Left cardiac atrium (tissue), 4 donors: ENCODE measurements around the gene WDR70. TPM values are rescaled to one million over a fixed set of nuclear protein-coding genes. Genes with fewer than 3 reads are reported as not detected.
"Not testable (repeated sequence)": the region's sequence is repeated elsewhere in the genome, so short reads cannot be mapped to it uniquely, and the experiment has no call there.

Experiments used
- ATAC-seq, 2 donors: fragments of 200-7000 bp; cut with Tn5 transposase; one replicate each; pipeline ENCODE4 v1.9.1; 2020; ENCODE audit warnings: mild to moderate bottlenecking in 2 of 2, moderate library complexity in 2 of 2
- DNase-seq: peaks from one replicate; pipeline ENCODE4 v3.0.0-alpha.2; 2020
- intact Hi-C, 2 donors: fragments of 100-400 bp; cut with DNase I; formaldehyde crosslinking; loops; one replicate each; pipeline versions ENCODE4 v1.14.1 to v1.15.1; 2022 to 2023
- total RNA-seq, 2 donors: library from RNA; stranded (reverse); fragmentation: NEBNext Ultra II Directional; extraction: Animal tissue kit (Norgen Biotek cat#: 25700); gene quantifications; one replicate each; pipeline ENCODE4 v1.2.1, GENCODE V29; 2021
- donor health status: DM: no; HTN: yes; CAD: no.
- donor health status: DM: no; HTN: yes; CAD: no; lungs with severe emphysema.
- donor health status: DM: yes; HTN: yes; CAD: no.
- donor health status: Dilated cardiomyopathy.

Gene WDR70
- total RNA-seq, 2 donors from 2014 or later: 14.5 TPM

GRCh38 chr5:37767251-37767650 lies 388.1 kb downstream of the WDR70 start:
- intact Hi-C loops: no loop called here
- no peak for ATAC-seq
- DNase-seq: no peak

DNA sequence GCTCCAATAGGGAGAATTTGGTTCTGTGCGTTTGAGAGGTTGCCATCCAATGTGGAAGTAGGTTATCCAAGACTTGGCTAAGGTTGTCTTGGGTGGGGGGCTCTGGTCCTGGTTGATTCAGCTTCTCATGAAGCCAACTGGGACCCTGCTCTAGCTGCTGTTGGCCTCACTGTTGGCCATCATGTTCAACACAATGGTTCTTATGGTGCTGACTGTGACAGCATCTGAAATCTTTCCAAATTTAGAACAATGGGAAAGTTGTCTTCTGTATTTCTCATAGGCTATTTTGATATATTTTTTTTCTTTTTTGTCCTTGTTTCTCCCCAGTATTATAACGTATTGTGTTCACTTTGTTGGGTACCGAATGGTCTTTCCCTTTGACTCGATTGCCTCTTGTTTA lies 388.8 kb downstream of the WDR70 start:
- no peak for ATAC-seq
- no peak for DNase-seq
- intact Hi-C loops: no loop called here

- intact Hi-C loops: no loop called here
- DNase-seq (no peak), ATAC-seq (no peak)
Observed at GRCh38 chr5:37768371-37768770, 389.3 kb downstream of the WDR70 start.

GRCh38 chr5:37769108-37769507 lies 390.0 kb downstream of the WDR70 start:
- ATAC-seq: no peak
- intact Hi-C loops: no loop called here
- DNase-seq: no peak

DNA sequence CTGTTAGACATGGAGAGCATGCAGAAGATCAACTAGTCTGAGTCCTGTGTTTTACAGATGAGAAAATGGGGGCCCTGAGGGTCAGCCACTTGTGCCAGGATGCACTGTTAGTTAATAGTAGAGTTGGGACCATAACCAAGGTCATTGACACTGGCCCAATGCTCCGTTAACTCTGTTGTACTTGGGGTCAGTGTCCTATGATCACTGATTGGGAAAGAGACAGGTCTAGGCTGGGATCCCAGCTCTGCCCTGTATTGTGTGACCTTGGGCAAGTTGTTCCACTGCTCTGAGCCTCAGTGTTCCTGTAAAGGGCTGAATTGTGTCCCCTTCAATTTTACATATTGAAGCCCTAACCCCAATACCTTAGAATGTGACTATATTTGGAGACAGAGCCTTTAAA lies 390.7 kb downstream of the WDR70 start:
- ATAC-seq (no peak), DNase-seq (no peak)
- intact Hi-C loops: no loop called here

DNA sequence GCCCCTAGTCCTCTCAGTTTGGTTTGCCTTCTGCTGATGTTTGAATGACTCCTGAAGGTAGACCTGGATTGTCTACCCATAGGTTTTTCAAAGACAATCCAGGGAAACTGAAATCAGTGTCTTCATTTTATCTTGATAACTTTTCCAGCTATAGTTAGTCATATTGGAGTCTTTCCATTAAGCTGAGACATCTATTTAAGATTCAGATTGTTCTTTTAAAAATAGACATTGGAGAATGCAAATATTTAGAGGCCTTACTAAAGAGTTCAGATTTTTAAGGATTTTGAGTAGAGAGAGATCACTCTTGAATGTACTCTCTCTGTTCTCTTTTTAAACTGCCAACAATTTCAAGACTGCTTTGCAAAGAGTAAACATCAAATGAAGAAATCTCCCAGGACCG lies 391.7 kb downstream of the WDR70 start:
- intact Hi-C loops: no loop called here
- no peak for DNase-seq
- no peak for ATAC-seq

DNA sequence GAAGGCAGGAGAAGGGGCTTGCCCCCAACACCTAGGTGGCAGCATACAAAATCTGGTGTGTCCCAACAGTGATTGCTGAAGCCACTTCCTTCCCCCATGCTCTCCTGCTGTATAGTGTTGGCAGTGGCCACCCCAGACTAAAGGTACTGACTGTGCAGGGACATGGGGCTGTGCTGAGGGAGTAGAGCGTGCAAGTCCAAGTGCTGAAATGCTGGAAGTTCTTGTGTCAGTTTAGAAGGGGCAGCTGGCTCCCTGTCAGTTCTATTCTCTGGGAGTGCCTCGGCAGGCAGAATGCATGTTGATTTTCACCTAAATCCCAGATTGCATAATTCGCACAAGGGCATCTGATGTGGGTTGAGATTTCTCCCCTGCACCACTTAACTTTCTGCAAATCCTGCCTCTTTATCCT lies 392.1 kb downstream of the WDR70 start:
- no peak for ATAC-seq
- intact Hi-C loops: no loop called here

GRCh38 chr5:37771731-37772130 lies 392.6 kb downstream of the WDR70 start:
- intact Hi-C loops: no loop called here
- DNase-seq (no peak), ATAC-seq (no peak)

More for the DNA sequence above, 392.1 kb downstream of the WDR70 start:
- no peak for DNase-seq

DNA sequence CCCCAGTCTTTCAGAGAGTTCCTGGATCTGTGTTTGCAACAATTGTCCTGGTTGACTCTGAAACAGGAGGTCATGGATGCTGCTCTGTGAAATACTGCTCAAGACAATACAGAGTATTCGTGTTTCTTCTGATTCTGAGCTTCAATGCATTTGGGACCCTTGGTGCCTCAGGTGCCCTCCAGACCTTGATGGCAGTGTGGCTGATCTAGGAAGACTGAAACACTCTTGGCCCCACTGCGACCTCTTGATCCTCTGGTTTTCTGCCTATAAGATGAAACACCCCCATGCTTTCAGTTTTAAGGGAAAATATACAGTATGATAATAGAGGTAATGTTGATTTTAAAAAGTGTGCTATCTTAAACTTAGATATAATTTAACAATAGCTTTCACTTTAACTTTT lies 393.1 kb downstream of the WDR70 start:
- ATAC-seq (no peak), DNase-seq (no peak)
- intact Hi-C loops: no loop called here

GRCh38 chr5:37773809-37774208 lies 394.7 kb downstream of the WDR70 start:
- DNase-seq (no peak), ATAC-seq (no peak)
- intact Hi-C loops: no loop called here

- DNase-seq (no peak), ATAC-seq (no peak)
- intact Hi-C loops: no loop called here
Observed at GRCh38 chr5:37774912-37775483, 395.9 kb downstream of the WDR70 start.

GRCh38 chr5:37776826-37777225 lies 397.7 kb downstream of the WDR70 start:
- DNase-seq: no peak
- peak in 1 of 2 donors; percentile 71 for ATAC-seq
- intact Hi-C loops: no loop called here

DNA sequence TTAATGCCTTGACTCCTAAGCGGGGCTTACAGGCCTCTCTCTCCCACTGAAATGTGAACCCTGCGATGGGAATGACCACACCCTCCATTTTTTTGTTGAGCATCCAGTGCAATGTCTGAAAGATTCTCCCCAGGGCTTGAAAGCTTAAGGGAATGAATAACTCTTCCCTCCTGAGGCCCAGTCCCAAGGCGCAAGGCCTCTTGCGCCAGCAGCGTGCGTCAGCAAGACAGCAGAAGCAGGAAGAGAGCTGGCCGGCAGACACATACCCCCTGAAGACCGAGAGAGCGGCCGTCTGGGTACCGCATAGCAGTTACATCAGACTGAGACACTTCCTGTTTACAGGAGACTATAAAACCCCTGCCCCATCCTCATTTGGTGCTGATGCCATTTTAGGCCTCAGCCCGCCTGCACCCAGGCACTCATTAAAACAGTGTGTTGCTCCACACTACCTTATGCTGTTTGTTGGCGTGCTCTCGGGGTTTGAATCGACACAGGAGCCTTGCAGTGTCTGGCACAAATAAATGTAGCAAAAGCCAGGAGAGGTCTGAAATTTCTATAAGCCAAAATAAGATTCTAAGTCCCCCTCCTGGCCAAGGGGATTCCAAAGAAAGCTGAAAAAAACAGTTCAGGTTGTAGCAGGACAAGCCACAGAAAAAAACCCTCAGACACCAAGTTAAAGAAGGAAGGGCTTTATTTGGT lies 398.5 kb downstream of the WDR70 start:
- intact Hi-C loops: no loop called here
- ATAC-seq: no peak
- DNase-seq: no peak

DNA sequence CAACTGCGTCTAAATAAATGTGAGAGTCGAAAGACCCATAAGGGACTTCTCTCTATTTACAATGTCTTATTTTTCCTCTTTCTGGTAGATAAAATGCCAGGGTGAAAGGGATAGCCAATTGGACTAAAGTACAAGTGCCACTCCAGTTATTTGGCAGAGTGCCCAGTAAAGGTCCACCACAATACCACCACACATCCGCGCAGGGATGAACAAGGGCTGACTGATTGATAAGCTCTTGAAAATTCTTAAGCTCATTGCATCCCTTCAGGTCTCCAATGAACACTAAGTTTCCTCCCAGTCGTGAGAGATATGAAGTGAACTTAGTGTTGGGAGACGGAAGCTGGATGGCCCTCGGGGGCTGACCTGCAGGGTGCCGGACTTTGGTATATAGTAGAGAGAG lies 402.3 kb downstream of the WDR70 start:
- DNase-seq, intact Hi-C loops, ATAC-seq: not testable (repeated sequence)

DNA sequence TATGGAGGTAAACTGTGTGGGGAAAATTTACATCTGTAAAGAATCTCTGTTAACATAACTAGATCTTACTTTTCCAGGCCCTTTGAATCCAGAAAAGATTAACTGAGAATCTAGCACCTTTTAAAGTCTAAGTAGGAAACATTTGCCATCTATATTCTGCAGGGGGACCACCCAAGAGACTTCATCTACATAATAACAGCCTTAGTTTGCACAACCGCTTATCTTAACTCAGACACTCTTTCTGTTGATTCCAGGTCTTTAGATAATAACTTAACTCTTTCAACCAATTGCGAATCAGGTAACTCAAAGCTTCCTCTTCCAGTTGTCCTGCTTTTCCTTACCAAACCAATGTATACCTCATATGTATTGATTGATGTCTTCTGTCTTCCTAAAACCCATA lies 407.3 kb downstream of the WDR70 start:
- intact Hi-C loops: no loop called here
- DNase-seq (no peak), ATAC-seq (no peak)

GRCh38 chr5:37786862-37787519 lies 407.9 kb downstream of the WDR70 start:
- DNase-seq: no peak
- ATAC-seq: no peak
- intact Hi-C loops: no loop called here

DNA sequence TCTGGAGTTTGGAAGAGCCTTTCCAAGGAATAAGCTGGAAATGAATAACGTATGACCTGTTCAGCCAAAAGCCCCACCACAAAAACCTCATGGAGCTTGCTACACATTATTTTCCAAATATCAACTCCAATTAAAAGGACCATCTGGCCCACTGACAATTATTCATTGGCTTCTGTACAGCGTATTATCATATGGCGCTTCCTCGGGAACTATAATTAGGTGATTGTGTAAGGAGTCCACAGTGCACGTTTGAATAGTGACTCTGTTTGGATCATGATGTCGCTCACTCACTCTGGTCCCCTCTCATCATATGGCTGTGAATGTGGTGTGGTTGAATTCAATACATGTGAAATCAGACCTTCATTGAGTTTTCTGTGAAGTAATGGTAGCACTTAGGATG lies 408.6 kb downstream of the WDR70 start:
- intact Hi-C loops: no loop called here
- no peak for DNase-seq
- no peak for ATAC-seq

DNA sequence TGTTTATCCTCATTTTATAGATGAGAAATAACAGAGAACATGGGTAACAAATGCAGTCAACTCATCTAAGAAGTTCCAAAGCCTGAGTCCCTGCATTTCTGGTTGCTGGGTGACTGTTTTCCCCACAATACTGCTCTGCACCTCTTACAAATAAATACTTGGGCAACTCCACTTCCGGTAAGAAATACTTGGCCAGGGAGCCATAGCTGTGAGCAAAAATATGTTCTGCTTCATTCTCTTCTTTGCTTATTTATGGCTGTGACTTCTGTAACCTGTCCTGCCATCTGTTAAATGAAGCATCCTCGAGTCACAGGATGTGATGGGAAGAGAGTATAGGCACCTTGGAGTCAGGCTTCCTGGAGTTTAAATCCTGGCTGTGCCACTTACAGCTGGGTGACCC lies 410.9 kb downstream of the WDR70 start:
- no peak for ATAC-seq
- no peak for DNase-seq
- intact Hi-C loops: no loop called here

DNA sequence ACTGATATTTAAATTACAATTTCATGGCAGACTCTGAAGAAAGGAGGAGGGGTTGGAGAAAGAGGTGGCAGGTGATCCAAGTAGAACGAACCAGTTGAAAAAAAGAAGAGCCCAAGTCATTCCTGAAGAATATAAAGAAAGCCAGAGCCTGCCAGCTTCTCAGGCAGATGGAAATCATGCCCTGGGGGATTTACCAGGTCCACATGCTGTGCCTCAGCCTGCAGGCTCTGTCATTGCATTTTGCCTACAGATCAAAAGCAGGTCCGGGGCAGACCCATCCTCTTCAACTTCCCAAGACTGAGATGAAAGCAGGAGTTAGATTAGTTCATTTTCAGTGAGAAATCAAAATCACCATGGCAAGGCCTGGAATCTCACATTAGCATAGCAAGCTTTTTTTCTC lies 412.2 kb downstream of the WDR70 start:
- no peak for DNase-seq
- no peak for ATAC-seq
- intact Hi-C loops: no loop called here

- ATAC-seq (no peak), DNase-seq (no peak)
- intact Hi-C loops: no loop called here
Observed at GRCh38 chr5:37792975-37793631, 414.0 kb downstream of the WDR70 start.
